ENCODE measurements around the gene ANXA11.

DNA sequence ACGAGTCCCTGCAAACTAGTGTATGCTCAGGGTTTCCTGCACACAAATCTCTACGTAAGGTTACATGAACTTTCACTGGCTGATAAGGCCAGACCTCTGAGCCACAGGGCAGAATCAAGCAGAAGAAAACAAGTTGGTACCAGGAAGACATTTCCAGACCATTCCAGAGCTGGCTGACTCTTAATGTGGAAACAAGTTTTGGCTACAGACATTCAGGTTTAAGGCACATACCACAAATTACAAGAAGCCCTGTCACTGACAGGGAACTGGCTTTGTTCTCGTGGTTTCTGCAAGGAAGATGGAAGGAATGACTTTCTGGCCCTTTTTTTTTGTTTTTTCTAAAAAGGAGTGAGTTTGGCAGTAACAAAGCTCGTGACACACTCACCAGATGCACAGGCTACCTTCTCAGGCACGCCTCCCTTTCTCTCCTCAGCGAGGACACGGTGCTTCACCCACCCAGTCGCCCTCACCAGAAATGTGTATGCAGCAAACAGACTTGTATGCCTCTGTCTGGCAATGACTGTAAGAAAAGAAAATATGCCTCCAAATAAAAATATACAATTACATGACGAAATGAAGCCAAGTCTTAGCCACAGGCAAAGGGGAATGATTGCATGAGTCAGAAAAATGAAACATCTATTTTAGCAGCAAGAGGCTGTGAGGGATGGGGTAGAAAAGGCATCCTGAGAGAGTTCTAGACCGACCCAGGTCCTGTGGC is 50.2 kb downstream of the ANXA11 start:
- no peak for TF ChIP-seq POLR2A (IDR thresholded peaks at IDR 0.05; ENCODE audit: low read length)
- no peak for TF ChIP-seq GATA1 (IDR thresholded peaks at IDR 0.05; ENCODE audit: low read depth, low read length)
